Spleen (tissue), 11 donors: ENCODE data around the gene SOWAHA. TPM values are rescaled to one million over a fixed set of nuclear protein-coding genes. Genes with fewer than 3 reads are reported as not detected.

Experiments
- DNase-seq: peaks from one replicate; pipeline ENCODE4 v3.0.0-alpha.2; 2020
- H3K27ac ChIP-seq, 8 donors: fragments of 200-600 bp; sonication (generic) in 7 of 8; 1 replicate in 4 of 8; 2 replicates in 4 of 8; pipeline versions ENCODE4 v1.5.0 to v1.8.0; 2016 to 2021; ENCODE audit warnings: inconsistent platforms in 4 of 8, mild to moderate bottlenecking in 4 of 8, moderate library complexity in 1 of 8
- H3K27me3 ChIP-seq, 7 donors: fragments of 200-600 bp; sonication (generic) in 6 of 7; replicated peaks in 1 of 7; 1 replicate in 4 of 7; 2 replicates in 3 of 7; pipeline versions ENCODE4 v1.5.0 to v1.8.0; 2016 to 2021; ENCODE audit warnings: inconsistent platforms in 3 of 7, mild to moderate bottlenecking in 1 of 7
- H3K36me3 ChIP-seq, 6 donors: fragments of 200-600 bp; sonication (generic) in 5 of 6; 1 replicate in 4 of 6; 2 replicates in 2 of 6; pipeline versions ENCODE4 v1.5.0 to v1.8.0; 2016 to 2021; ENCODE audit warnings: inconsistent platforms in 2 of 6
- H3K4me1 ChIP-seq, 6 donors: fragments of 200-600 bp; sonication (generic) in 5 of 6; 1 replicate in 3 of 6; 2 replicates in 3 of 6; pipeline versions ENCODE4 v1.5.0 to v1.8.0; 2016 to 2021; ENCODE audit warnings: inconsistent platforms in 3 of 6
- H3K4me3 ChIP-seq, 8 donors: fragments of 200-600 bp; sonication (generic) in 7 of 8; 1 replicate in 4 of 8; 2 replicates in 4 of 8; pipeline versions ENCODE4 v1.5.0 to v1.8.0; 2016 to 2021; ENCODE audit warnings: inconsistent platforms in 4 of 8, mild to moderate bottlenecking in 4 of 8, moderate library complexity in 2 of 8
- H3K9me3 ChIP-seq, 8 donors: fragments of 200-600 bp; sonication (generic) in 7 of 8; 1 replicate in 4 of 8; 2 replicates in 4 of 8; pipeline versions ENCODE4 v1.5.0 to v1.8.0; 2016 to 2021; ENCODE audit warnings: inconsistent platforms in 4 of 8
- CTCF ChIP-seq, 11 experiments: fragments of 200-600 bp in 7 of 11; fragments of 450-650 bp in 4 of 11; sonication (generic) in 4 of 11; IDR thresholded peaks in 8 of 11; conservative IDR thresholded peaks in 3 of 11; 1 replicate in 7 of 11; 2 replicates in 4 of 11; pipeline versions ENCODE4 v1.4.0 to v1.8.0; 2016 to 2021; ENCODE audit warnings: antibody characterized with exemption in 11 of 11, inconsistent platforms in 4 of 11, mild to moderate bottlenecking in 1 of 11
- POLR2A ChIP-seq, 3 donors: fragments of 450-650 bp; IDR thresholded peaks; one replicate each; pipeline ENCODE4 v1.5.1; 2017; ENCODE audit warnings: antibody characterized with exemption in 3 of 3, mild to moderate bottlenecking in 1 of 3
- POLR2AphosphoS5 ChIP-seq, 3 donors: sonication (generic); formaldehyde crosslinking; IDR thresholded peaks; one replicate each; pipeline ENCODE4 v1.5.1; 2017; ENCODE audit warnings: antibody characterized with exemption in 3 of 3
- WGBS, 5 donors: extraction: QIAGEN DNeasy Blood & Tissue Kit in 3 of 5; methylation state at CpG; one replicate each; pipeline versions ENCODE4 v1.1.5 to v1.1.7; 2013 to 2018; 5-methylcytosine and 5-hydroxymethylcytosine counted together
- intact Hi-C: fragments of 100-400 bp; cut with DNase I; formaldehyde crosslinking; loops from one replicate; pipeline ENCODE4 v1.15.0; 2023; ENCODE audit warnings: low total_unique reads
- polyA plus RNA-seq, 3 donors: library from polyadenylated mRNA; stranded (reverse); fragments of 200-250 nt; gene quantifications; one replicate each; pipeline ENCODE4 v1.2.1, GENCODE V29; 2013
- total RNA-seq, 7 donors: library from RNA; depleted of rRNA in 3 of 7; stranded (reverse); fragments of >200 nt in 3 of 7; fragmentation: NEBNext Ultra II Directional in 4 of 7; extraction: Animal tissue kit (Norgen Biotek cat#: 25700) in 4 of 7; gene quantifications; one replicate each; pipeline versions ENCODE4 v1.1.0 to v1.2.1, GENCODE V29; 2016 to 2021
- donor health status: healthy with polysubstance abuse.
- donor health status: DM: no; HTN: no; CAD: no; lungs with moderate emphysema.
- donor health status: DM: no; HTN: no; CAD: no.
- donor health status: Bipolar disorder and iron deficiency.
- donor health status: healthy.
- donor health status: DM: no; HTN: no; CAD: no.
- donor health status: DM: yes; HTN: yes; CAD: no.

SOWAHA gene
- total and polyA plus RNA-seq, 10 donors = 0.03 to 0.56 (median 0.24) TPM; not detected in 7

- Histone ChIP-seq H3K27ac (no peak overlapping the region), H3K9me3 (no peaks in the 10 kb centered on the region), H3K27me3 (no peaks in the 10 kb centered on the region), H3K4me1 (peaks cover 0 to 41% (median 7%) of the 10 kb centered on the region in 6 donors), H3K36me3 (peaks cover 0 to 19% (median 10%) of the 10 kb centered on the region in 6 donors), H3K4me3 (no peak overlapping the region)
- TF ChIP-seq POLR2A (IDR thresholded peaks at IDR 0.05) (no peak), CTCF (IDR thresholded peaks at IDR 0.05 in 8 of 11, conservative IDR thresholded peaks at IDR 0.05 in 3 of 11) (no peak), POLR2AphosphoS5 (IDR thresholded peaks at IDR 0.05) (no peak)
- DNase-seq = peak; percentile 28
- 93 to 99% (median 97%) methylated on average over 3 of the region's 3 CpGs for WGBS, 5 donors
- intact Hi-C loops = no loop called here
Observed at GRCh38 chr5:132768485-132768868, 44.6 kb upstream of the SOWAHA start.

- no peak overlapping the region for H3K4me3 ChIP-seq
- no peaks in the 10 kb centered on the region for H3K9me3 ChIP-seq
- peaks cover 0 to 50% (median 16%) of the 10 kb centered on the region in 6 donors for H3K4me1 ChIP-seq
- H3K27ac ChIP-seq = peak overlapping the region in 3 of 8 donors; percentile 5 to 65 (median 58)
- TF ChIP-seq POLR2AphosphoS5 (IDR thresholded peaks at IDR 0.05) (no peak), POLR2A (IDR thresholded peaks at IDR 0.05) (no peak), CTCF (IDR thresholded peaks at IDR 0.05 in 8 of 11, conservative IDR thresholded peaks at IDR 0.05 in 3 of 11) (no peak)
- no peaks in the 10 kb centered on the region for H3K27me3 ChIP-seq
- DNase-seq = peak; percentile 49
- WGBS, 5 donors = 79 to 95% (median 88%) methylated on average over 7 to 8 of the region's 8 CpGs
- intact Hi-C loops = no loop called here
- no peaks in the 10 kb centered on the region for H3K36me3 ChIP-seq
Observed at GRCh38 chr5:132770476-132771159, 42.5 kb upstream of the SOWAHA start.

GRCh38 chr5:132771503-132771998, 41.6 kb upstream of the SOWAHA start:
- no peak for DNase-seq
- Histone ChIP-seq H3K27ac (peak overlapping the region in 5 of 8 donors; percentile 6 to 65 (median 38)), H3K4me1 (peaks cover 4 to 59% (median 26%) of the 10 kb centered on the region in 6 donors), H3K4me3 (no peak overlapping the region), H3K36me3 (no peaks in the 10 kb centered on the region), H3K27me3 (peaks cover 0 to 6% (median 0%) of the 10 kb centered on the region in 7 donors), H3K9me3 (no peaks in the 10 kb centered on the region)
- intact Hi-C loops = no loop called here
- no peak for TF ChIP-seq POLR2A (IDR thresholded peaks at IDR 0.05)
- TF ChIP-seq POLR2AphosphoS5 (IDR thresholded peaks at IDR 0.05) = no peak
- TF ChIP-seq CTCF (IDR thresholded peaks at IDR 0.05 in 8 of 11, conservative IDR thresholded peaks at IDR 0.05 in 3 of 11) = no peak
- WGBS, 5 donors = 44 to 67% (median 59%) methylated on average over 7 to 8 of the region's 8 CpGs

- no peaks in the 10 kb centered on the region for H3K9me3 ChIP-seq
- peaks cover 4 to 59% (median 26%) of the 10 kb centered on the region in 6 donors for H3K4me1 ChIP-seq
- no peak overlapping the region for H3K4me3 ChIP-seq
- peak overlapping the region in 5 of 8 donors; percentile 6 to 65 (median 38) for H3K27ac ChIP-seq
- TF ChIP-seq POLR2A (IDR thresholded peaks at IDR 0.05) = no peak
- TF ChIP-seq CTCF (IDR thresholded peaks at IDR 0.05 in 8 of 11, conservative IDR thresholded peaks at IDR 0.05 in 3 of 11) = no peak
- no peak for TF ChIP-seq POLR2AphosphoS5 (IDR thresholded peaks at IDR 0.05)
- DNase-seq = no peak
- H3K27me3 ChIP-seq = peaks cover 0 to 16% (median 2%) of the 10 kb centered on the region in 7 donors
- 57 to 93% (median 86%) methylated on average over 6 to 8 of the region's 8 CpGs for WGBS, 5 donors
- intact Hi-C loops = no loop called here
- no peaks in the 10 kb centered on the region for H3K36me3 ChIP-seq
Observed at GRCh38 chr5:132772291-132773070, 40.6 kb upstream of the SOWAHA start.
